IMR-90 (cell line): ENCODE measurements around the gene HES7. TPM values are rescaled to one million over a fixed set of nuclear protein-coding genes. Genes with fewer than 3 reads are reported as not detected.

ENCODE experiments used
- ATAC-seq: fragments of 200-7000 bp; cut with Tn5 transposase; 2 replicates; pipeline ENCODE4 v1.9.1; 2020; ENCODE audit warnings: low read depth, mild to moderate bottlenecking, moderate library complexity
- BruUV-seq: library from RNA; stranded (reverse); fragments of 400-500 nt; replicated peaks from 2 replicates; lab custom pipeline; 2021; lab: Mats Ljungman, UMichigan
- CTCF ChIA-PET: fragments of 300-600 bp; formaldehyde crosslinking; extraction: SDS; loops from one replicate; lab custom pipeline; 2021; ENCODE audit warnings: antibody characterized with exemption; lab: Yijun Ruan, JAX
- POLR2A ChIA-PET: fragments of 300-600 bp; sonication (Branson Sonifier 250); formaldehyde crosslinking; loops from one replicate; lab custom pipeline; 2022; ENCODE audit warnings: antibody characterized with exemption; ENCODE audit not compliant: unreplicated experiment; lab: Charles Lee
- DNase-seq: peaks from one replicate; pipeline ENCODE4 v3.0.0; 2013
- H2AFZ ChIP-seq: replicated peaks from 2 replicates; pipeline ENCODE3; 2013; ENCODE audit warnings: low read length, mild to moderate bottlenecking; ENCODE audit not compliant: poor library complexity
- H2AK5ac ChIP-seq: 2 replicates; pipeline ENCODE4 v1.6.1; 2013; ENCODE audit warnings: low read depth, low read length, inconsistent platforms
- H2AK9ac ChIP-seq: replicated peaks from 2 replicates; pipeline ENCODE3; 2013; ENCODE audit warnings: mild to moderate bottlenecking, low read depth, low read length, moderate library complexity; ENCODE audit not compliant: poor library complexity
- H2BK120ac ChIP-seq: 2 replicates; pipeline ENCODE4 v1.6.1; 2013; ENCODE audit warnings: low read depth, low read length, inconsistent platforms
- H2BK15ac ChIP-seq: 3 replicates; pipeline ENCODE4 v1.6.1; 2013; ENCODE audit warnings: low read depth, low read length, inconsistent platforms
- H2BK20ac ChIP-seq: 2 replicates; pipeline ENCODE4 v1.6.1; 2013; ENCODE audit warnings: low read depth, mild to moderate bottlenecking, inconsistent platforms, low read length, moderate library complexity
- H2BK5ac ChIP-seq: 2 replicates; pipeline ENCODE4 v1.6.1; 2013; ENCODE audit warnings: mild to moderate bottlenecking, low read depth, low read length, inconsistent platforms; ENCODE audit not compliant: poor library complexity, severe bottlenecking
- H3K14ac ChIP-seq: replicated peaks from 2 replicates; pipeline ENCODE4 v1.6.1; 2013; ENCODE audit warnings: low read depth, low read length, inconsistent platforms
- H3K18ac ChIP-seq: 2 replicates; pipeline ENCODE4 v1.6.1; 2013; ENCODE audit warnings: low read depth, low read length, control low read depth
- H3K23ac ChIP-seq: 2 replicates; pipeline ENCODE4 v1.6.1; 2013; ENCODE audit warnings: low read depth, low read length, inconsistent platforms
- H3K27ac ChIP-seq: 2 replicates; pipeline ENCODE4 v1.5.1; 2013; ENCODE audit warnings: mild to moderate bottlenecking, control low read depth, low read length; ENCODE audit not compliant: insufficient read depth
- H3K27me3 ChIP-seq: 2 replicates; pipeline ENCODE4 v1.6.1; 2013; ENCODE audit warnings: low read length; ENCODE audit not compliant: control insufficient read depth, insufficient read depth
- H3K36me3 ChIP-seq: 2 replicates; pipeline ENCODE4 v1.6.1; 2013; ENCODE audit warnings: low read length, mixed read lengths; ENCODE audit not compliant: control insufficient read depth, insufficient read depth
- H3K4ac ChIP-seq: 2 replicates; pipeline ENCODE4 v1.6.1; 2013; ENCODE audit warnings: low read depth, low read length, inconsistent platforms
- H3K4me1 ChIP-seq: 2 replicates; pipeline ENCODE4 v1.6.1; 2013; ENCODE audit warnings: low read length, mixed read lengths; ENCODE audit not compliant: control insufficient read depth, insufficient read depth
- H3K4me2 ChIP-seq: 2 replicates; pipeline ENCODE4 v1.6.1; 2013; ENCODE audit warnings: low read depth, mild to moderate bottlenecking, control low read depth, low read length, moderate library complexity
- H3K4me3 ChIP-seq: 2 replicates; pipeline ENCODE4 v1.5.1; 2013; ENCODE audit warnings: low read depth, mild to moderate bottlenecking, control low read depth, low read length, moderate library complexity; ENCODE audit not compliant: insufficient read depth
- H3K56ac ChIP-seq: 2 replicates; pipeline ENCODE4 v1.6.1; 2013; ENCODE audit warnings: low read length, inconsistent platforms; ENCODE audit not compliant: insufficient read depth; ENCODE audit errors: extremely low read depth
- H3K79me1 ChIP-seq, 2 experiments: 2 replicates each; pipeline ENCODE4 v1.6.1; 2013; ENCODE audit warnings: low read length in 2 of 2, inconsistent platforms in 1 of 2, low read depth in 1 of 2
- H3K9ac ChIP-seq: 2 replicates; pipeline ENCODE4 v1.6.1; 2013; ENCODE audit warnings: low read depth, low read length, control low read depth
- H3K9me1 ChIP-seq: 2 replicates; pipeline ENCODE4 v1.6.1; 2013; ENCODE audit warnings: low read length, inconsistent platforms; ENCODE audit not compliant: insufficient read depth
- H3K9me3 ChIP-seq: 2 replicates; pipeline ENCODE4 v1.6.1; 2013; ENCODE audit warnings: low read length; ENCODE audit not compliant: control insufficient read depth, insufficient read depth
- H4K20me1 ChIP-seq: 2 replicates; pipeline ENCODE4 v1.6.1; 2013; ENCODE audit warnings: low read length, inconsistent platforms; ENCODE audit not compliant: insufficient read depth
- H4K5ac ChIP-seq: 2 replicates; pipeline ENCODE4 v1.6.1; 2013; ENCODE audit warnings: mild to moderate bottlenecking, low read depth, low read length, control low read depth
- H4K8ac ChIP-seq, 2 experiments: 2 replicates each; pipeline ENCODE4 v1.6.1; 2013; ENCODE audit warnings: low read depth in 2 of 2, low read length in 2 of 2, control low read depth in 1 of 2, inconsistent platforms in 1 of 2
- H4K91ac ChIP-seq: 2 replicates; pipeline ENCODE4 v1.6.1; 2013; ENCODE audit warnings: low read depth, low read length, inconsistent platforms; ENCODE audit not compliant: insufficient read depth
- BHLHE40 ChIP-seq: fragments of 150-350 bp; IDR thresholded peaks from 2 replicates; pipeline ENCODE4 v1.6.1; 2016; ENCODE audit warnings: mild to moderate bottlenecking, low read depth, low read length
- MAZ ChIP-seq: IDR thresholded peaks from 2 replicates; pipeline ENCODE4 v1.6.1; 2012; ENCODE audit warnings: low read depth, mild to moderate bottlenecking, low read length, improper control_type of control experiment, moderate library complexity, borderline replicate concordance
- RCOR1 ChIP-seq: IDR thresholded peaks from 2 replicates; pipeline ENCODE4 v1.6.1; 2012; ENCODE audit warnings: mild to moderate bottlenecking, low read length, improper control_type of control experiment; ENCODE audit not compliant: insufficient replicate concordance
- RFX5 ChIP-seq: IDR thresholded peaks from 2 replicates; pipeline ENCODE4 v1.8.0; 2012; ENCODE audit warnings: low read depth, mild to moderate bottlenecking, low read length, moderate library complexity
- SMC3 ChIP-seq: fragments of 150-350 bp; IDR thresholded peaks from 2 replicates; pipeline ENCODE4 v1.6.1; 2016; ENCODE audit warnings: low read depth, mild to moderate bottlenecking, antibody characterized with exemption, low read length, moderate library complexity
- WGBS, 2 experiments: methylation state at CpG; one replicate each; pipeline versions ENCODE4 v1.1.5 to v1.1.7; 2013; ENCODE audit warnings: missing lambda C conversion rate in 2 of 2; ENCODE audit not compliant: insufficient read length in 1 of 2; ENCODE audit errors: extremely low coverage in 2 of 2; 5-methylcytosine and 5-hydroxymethylcytosine counted together
- dilution Hi-C: fragments of 300-500 bp; cut with HindIII; formaldehyde crosslinking; loops from one replicate; pipeline ENCODE4 v1.14.3; 2018; ENCODE audit warnings: low sequenced_read_pairs; ENCODE audit not compliant: unreplicated experiment
- in situ Hi-C: fragments of 300-500 bp; cut with MboI; formaldehyde crosslinking; loops from 3 replicates; pipeline ENCODE4 v1.14.3; 2019; ENCODE audit warnings: low sequenced_read_pairs, inconsistent platforms, mixed read lengths
- intact Hi-C: fragments of 100-400 bp; cut with micrococcal nuclease; formaldehyde crosslinking; loops from 2 replicates; pipeline ENCODE4 v1.10.0; 2022
- polyA plus RNA-seq, 3 experiments: library from polyadenylated mRNA; depleted of rRNA; stranded (reverse); fragments of >200 nt; gene quantifications; 2 replicates each; pipeline ENCODE4 v1.2.3, GENCODE V29; 2012; ENCODE audit warnings: low replicate concordance in 1 of 3
- total RNA-seq: library from RNA; depleted of rRNA; stranded (reverse); fragments of >200 nt; gene quantifications from 2 replicates; pipeline ENCODE4 v1.2.3, GENCODE V29; 2012
- TF ChIP-seq, protein P1 (sequence below): conservative IDR thresholded peaks from 2 replicates; pipeline ENCODE4 v1.5.1; 2012; ENCODE audit warnings: mild to moderate bottlenecking, low read depth, low read length, improper control_type of control experiment
- TF ChIP-seq, protein P2 (sequence below): fragments of 150-350 bp; IDR thresholded peaks from 2 replicates; pipeline ENCODE4 v1.6.1; 2017; ENCODE audit warnings: mild to moderate bottlenecking, antibody characterized with exemption, low read length, low read depth
- TF ChIP-seq, protein P3 (sequence below): fragments of 150-350 bp; IDR thresholded peaks from 2 replicates; pipeline ENCODE4 v1.6.1; 2016; ENCODE audit warnings: low read depth, mild to moderate bottlenecking, low read length, moderate library complexity, borderline replicate concordance

The HES7 gene
- total and polyA plus RNA-seq, 2 of the 4 experiments (the other 2 are of a cell fraction): 0.43 TPM; not detected in 1

DNA sequence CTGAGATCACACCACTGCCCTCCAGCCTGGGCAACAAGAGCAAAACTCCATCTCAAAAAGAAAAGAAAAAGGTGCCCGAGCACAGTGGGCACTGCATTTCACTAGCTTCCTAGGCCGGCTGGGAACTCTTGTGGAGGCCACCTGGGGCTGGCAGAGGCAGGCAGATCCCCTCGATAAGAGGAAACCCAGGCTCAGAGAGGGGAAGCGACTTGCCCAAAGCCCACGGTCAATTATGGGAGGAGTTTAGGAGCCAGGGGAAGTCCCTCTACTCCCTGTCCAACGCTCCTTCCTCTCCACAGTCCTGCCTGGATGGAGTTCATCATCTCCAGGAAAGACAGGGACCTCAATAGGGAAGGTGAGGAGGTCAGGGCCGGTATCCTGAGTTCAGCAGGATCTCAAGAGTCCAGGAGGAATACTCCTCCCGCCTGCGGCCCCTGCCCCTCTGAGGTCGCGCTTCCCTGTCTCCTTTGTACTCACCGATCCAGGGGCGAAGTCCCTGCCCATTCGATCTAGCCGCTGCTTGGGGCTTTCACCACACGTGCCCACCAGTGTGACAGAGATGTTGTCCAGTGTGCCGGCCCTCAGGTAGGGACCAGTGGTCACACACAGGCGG, 6.4 kb downstream of the HES7 start:
- Histone ChIP-seq H3K23ac (peak overlapping the region; percentile 43), H3K36me3 (no peaks in the 10 kb centered on the region), H3K9me3 (no peaks in the 10 kb centered on the region), H3K27me3 (peaks cover 37% of the 10 kb centered on the region), H4K5ac (no peak overlapping the region), H3K4me1 (peaks cover 6% of the 10 kb centered on the region; the same call in 1 of the 2 replicates), H3K9me1 (peaks cover 2% of the 10 kb centered on the region; the same call in 1 of the 2 replicates), H4K91ac (no peak overlapping the region), H3K4me3 (peak overlapping the region; percentile 60), H3K18ac (no peak overlapping the region), H4K20me1 (peaks cover 24% of the 10 kb centered on the region), H2BK120ac (no peak overlapping the region), H3K4me2 (peak overlapping the region; percentile 90), H3K56ac (no peak overlapping the region), H2BK20ac (no peak overlapping the region), H3K9ac (no peak overlapping the region), H2AK5ac (no peak overlapping the region), H3K79me1 (no peaks in the 10 kb centered on the region), H2AFZ (peak overlapping the region; percentile 88), H3K27ac (no peak overlapping the region), H2AK9ac (peak overlapping the region; percentile 33), H3K4ac (0 out of 2 replicates have a peak overlapping the region, but pooled peaks have one; percentile 13), H3K14ac (0 out of 2 replicates have a peak overlapping the region, but pooled peaks have one; percentile 15), H4K8ac (no peak overlapping the region), H2BK5ac (no peak overlapping the region), H2BK15ac (no peak overlapping the region)
- intact Hi-C loops: no loop called here
- in situ Hi-C loops: loop anchor here (5.0 kb wide), 1 partner anchor 45 kb away; no protein-coding TSS in a partner anchor
- 8% methylated on average over 7 of the region's 18 CpGs; no CpG with 5 or more reads in 1 of the 2 experiments for WGBS, 2 experiments
- dilution Hi-C loops: loop anchor here (25.0 kb wide), 1 partner anchor 120 kb away; the partner anchor contains the start of genes CTC1 and PFAS
- ChIA-PET CTCF (interaction anchor here (0.6 to 3.7 kb wide), 3 partner anchors 24 to 56 kb away, joined by 4 to 25 read pairs (median 9); no protein-coding TSS in a partner anchor), POLR2A (no interaction called here)
- BruUV-seq: no TSS peak
- DNase-seq (no peak), ATAC-seq (no peak)
- TF ChIP-seq, protein P1, sequence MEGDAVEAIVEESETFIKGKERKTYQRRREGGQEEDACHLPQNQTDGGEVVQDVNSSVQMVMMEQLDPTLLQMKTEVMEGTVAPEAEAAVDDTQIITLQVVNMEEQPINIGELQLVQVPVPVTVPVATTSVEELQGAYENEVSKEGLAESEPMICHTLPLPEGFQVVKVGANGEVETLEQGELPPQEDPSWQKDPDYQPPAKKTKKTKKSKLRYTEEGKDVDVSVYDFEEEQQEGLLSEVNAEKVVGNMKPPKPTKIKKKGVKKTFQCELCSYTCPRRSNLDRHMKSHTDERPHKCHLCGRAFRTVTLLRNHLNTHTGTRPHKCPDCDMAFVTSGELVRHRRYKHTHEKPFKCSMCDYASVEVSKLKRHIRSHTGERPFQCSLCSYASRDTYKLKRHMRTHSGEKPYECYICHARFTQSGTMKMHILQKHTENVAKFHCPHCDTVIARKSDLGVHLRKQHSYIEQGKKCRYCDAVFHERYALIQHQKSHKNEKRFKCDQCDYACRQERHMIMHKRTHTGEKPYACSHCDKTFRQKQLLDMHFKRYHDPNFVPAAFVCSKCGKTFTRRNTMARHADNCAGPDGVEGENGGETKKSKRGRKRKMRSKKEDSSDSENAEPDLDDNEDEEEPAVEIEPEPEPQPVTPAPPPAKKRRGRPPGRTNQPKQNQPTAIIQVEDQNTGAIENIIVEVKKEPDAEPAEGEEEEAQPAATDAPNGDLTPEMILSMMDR: no peak
- TF ChIP-seq SMC3 (no peak), BHLHE40 (no peak), RFX5 (no peak), RCOR1 (no peak), MAZ (no peak)
- TF ChIP-seq, protein P2, sequence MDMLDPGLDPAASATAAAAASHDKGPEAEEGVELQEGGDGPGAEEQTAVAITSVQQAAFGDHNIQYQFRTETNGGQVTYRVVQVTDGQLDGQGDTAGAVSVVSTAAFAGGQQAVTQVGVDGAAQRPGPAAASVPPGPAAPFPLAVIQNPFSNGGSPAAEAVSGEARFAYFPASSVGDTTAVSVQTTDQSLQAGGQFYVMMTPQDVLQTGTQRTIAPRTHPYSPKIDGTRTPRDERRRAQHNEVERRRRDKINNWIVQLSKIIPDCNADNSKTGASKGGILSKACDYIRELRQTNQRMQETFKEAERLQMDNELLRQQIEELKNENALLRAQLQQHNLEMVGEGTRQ: no peak
- TF ChIP-seq, protein P3, sequence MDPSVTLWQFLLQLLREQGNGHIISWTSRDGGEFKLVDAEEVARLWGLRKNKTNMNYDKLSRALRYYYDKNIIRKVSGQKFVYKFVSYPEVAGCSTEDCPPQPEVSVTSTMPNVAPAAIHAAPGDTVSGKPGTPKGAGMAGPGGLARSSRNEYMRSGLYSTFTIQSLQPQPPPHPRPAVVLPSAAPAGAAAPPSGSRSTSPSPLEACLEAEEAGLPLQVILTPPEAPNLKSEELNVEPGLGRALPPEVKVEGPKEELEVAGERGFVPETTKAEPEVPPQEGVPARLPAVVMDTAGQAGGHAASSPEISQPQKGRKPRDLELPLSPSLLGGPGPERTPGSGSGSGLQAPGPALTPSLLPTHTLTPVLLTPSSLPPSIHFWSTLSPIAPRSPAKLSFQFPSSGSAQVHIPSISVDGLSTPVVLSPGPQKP: no peak
